Measurements from ENCODE around the gene HSFX3.
"Not testable (repeated sequence)": the region's sequence is repeated elsewhere in the genome, so short reads cannot be mapped to it uniquely, and the experiment has no call there.

Gene HSFX3

DNA sequence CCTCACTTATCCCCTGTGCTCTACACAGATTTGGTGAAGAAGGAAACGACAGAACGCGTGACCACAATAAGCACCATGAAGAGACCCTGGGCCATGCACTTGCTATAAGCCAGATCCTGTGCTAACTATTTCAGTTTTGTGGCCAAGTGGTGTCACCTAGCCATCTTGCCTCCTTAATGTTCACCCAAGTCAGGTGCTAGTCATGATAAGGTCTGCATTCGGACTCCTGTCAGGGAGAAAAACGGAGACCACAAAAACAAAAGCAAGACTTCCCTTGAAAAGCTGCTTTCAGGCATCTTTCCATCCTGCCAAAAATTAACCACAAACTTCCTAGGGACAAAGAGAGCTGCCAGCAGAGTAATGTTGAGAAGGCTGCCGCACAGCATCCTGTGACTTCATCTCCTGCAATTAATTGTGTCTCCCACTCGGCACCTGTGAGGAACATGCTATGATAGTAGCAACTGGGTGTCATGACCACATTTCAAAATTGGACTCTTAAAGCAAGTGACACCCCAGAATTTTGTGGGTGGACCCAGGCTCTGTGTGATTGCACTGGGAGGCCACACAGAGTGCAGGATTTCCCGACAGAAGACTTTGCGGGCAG lies 35.8 kb downstream of the HSFX3 start:
- no peak for DNase-seq

DNA sequence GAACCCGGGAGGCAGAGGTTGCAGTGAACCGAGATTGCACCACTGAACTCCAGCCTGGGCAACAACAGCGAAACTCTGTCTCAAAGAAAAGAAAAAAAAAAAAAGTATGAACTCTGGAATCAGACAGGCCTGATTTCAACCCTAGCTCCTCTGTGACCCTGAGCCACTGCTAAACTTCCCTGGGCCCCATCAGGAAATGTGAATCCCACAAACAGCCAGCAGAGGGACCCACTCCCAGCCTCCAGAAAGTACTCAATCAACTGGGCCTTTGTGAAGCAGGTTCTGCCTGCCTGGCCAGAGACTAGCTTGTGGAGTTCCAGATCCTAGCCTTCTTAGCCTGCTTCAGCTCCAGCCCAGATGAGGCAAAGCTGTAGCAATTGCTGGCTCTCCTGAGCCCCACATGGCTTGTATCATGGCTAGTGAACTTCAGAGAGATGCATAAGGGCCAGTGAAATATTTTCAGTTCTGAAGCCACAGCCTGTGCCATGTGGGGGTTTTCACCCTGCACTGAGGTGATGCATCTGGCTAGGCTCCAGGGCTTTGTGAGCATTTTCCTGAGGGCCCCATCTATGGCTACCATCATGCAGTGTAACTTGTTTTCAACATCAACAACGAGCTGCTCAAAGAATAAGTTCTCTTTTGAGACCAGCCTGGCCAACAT lies 37.4 kb downstream of the HSFX3 start:
- DNase-seq: peak; percentile 18

- no peak for DNase-seq
Measured at GRCh38 chrX:149511081-149511480, 38.6 kb downstream of the HSFX3 start.

- DNase-seq: no peak
Measured at GRCh38 chrX:149510386-149510785, 39.3 kb downstream of the HSFX3 start.

GRCh38 chrX:149508467-149508866 lies 41.3 kb downstream of the HSFX3 start:
- no peak for DNase-seq

- no peak for DNase-seq
Measured at GRCh38 chrX:149506349-149506748, 43.4 kb downstream of the HSFX3 start.

- no peak for DNase-seq
Measured at GRCh38 chrX:149505671-149506070, 44.1 kb downstream of the HSFX3 start.

GRCh38 chrX:149504915-149505651 lies 44.6 kb downstream of the HSFX3 start, which contains the start of gene IDS:
TSS of gene IDS (minus strand) at chrX:149505306. CDS start at chrX:149505137, 169 bp downstream.
- DNase-seq: peak; percentile 74

DNA sequence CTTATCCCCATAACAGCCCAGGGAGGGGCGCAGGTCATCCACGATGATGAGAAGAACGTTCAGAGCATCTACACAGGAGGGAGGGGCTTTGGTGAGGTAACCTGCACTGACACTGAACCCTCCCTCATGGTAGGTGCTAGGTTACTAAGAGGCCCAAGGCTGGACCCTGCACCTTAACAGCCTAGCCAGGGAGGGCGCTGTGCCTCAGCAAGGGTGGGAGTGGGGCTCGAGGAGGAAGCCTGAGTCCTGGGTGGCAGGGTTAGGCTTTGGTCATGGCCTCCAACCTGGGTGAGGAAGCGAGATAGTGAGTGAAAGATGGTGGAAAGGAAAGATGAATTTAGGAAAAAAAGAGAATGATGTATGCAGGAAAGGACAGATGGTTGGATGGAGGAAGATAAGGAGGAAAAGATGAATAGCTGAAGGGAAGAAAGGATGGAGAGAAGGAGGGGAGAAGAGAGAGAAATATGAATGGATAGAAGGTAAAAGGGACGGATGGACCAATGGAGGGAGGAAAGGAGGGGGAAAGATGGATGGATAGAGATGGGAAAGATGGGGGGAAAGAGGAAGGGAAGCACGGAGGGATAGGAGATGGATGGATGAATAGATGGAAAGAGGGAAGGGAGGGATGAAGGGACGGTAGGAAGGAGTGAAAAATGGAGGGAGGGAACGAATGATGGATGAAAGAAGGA lies 45.4 kb downstream of the HSFX3 start:
- no peak for DNase-seq

- peak; percentile 12 for DNase-seq
Measured at GRCh38 chrX:149503446-149503845, 46.3 kb downstream of the HSFX3 start.

DNA sequence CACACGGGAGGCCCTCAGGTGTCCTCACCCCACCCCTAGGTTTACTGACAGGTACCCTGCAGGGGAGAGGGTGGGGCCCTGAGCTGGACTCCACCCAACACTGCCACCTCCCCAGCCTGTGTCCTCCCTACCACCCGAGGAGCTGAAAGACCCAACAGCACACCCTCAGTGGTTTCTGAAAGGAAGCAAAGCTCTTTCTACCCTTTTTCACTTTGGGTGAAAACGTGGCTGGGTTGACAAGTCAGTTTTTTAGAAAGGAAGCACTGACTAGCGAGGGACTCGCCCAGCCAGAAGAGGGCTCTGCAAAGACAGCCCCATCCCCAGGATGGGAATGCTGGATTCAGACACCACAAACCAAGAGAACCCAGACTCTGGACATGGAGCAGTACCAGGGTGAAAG lies 46.8 kb downstream of the HSFX3 start:
- DNase-seq: not testable (repeated sequence)

- DNase-seq: no peak
Measured at GRCh38 chrX:149499766-149500165, 50.0 kb downstream of the HSFX3 start.

- DNase-seq: no peak
Measured at GRCh38 chrX:149498767-149499166, 51.0 kb downstream of the HSFX3 start.
